ENCODE results near the gene LTA4H. TPM values are rescaled to one million over a fixed set of nuclear protein-coding genes. Genes with fewer than 3 reads are reported as not detected.

The LTA4H gene
- total RNA-seq, 1 donor from 2014 or later, result 27.6 TPM

GRCh38 chr12:96044943-96045290 lies 9.5 kb upstream of the LTA4H start:
- Mint-ChIP-seq H3K4me3 (ENCODE audit: unreplicated experiment) (no peak overlapping the region), H3K36me3 (ENCODE audit: unreplicated experiment) (no peaks in the 10 kb centered on the region), H3K27me3 (ENCODE audit: unreplicated experiment) (peaks cover 2% of the 10 kb centered on the region), H3K4me1 (ENCODE audit: low read depth, unreplicated experiment) (no peaks in the 10 kb centered on the region), H3K9me3 (ENCODE audit: unreplicated experiment) (no peaks in the 10 kb centered on the region), H3K27ac (ENCODE audit: unreplicated experiment) (no peak overlapping the region)
- DNase-seq, result no peak
- TF ChIP-seq CTCF (IDR thresholded peaks at IDR 0.05; ENCODE audit: partially characterized antibody, unreplicated experiment), result no peak

GRCh38 chr12:96044017-96044942 lies 8.9 kb upstream of the LTA4H start:
- H3K27ac Mint-ChIP-seq (ENCODE audit: unreplicated experiment), result no peak overlapping the region
- no peak overlapping the region for H3K4me3 Mint-ChIP-seq (ENCODE audit: unreplicated experiment)
- H3K36me3 Mint-ChIP-seq (ENCODE audit: unreplicated experiment), result no peaks in the 10 kb centered on the region
- H3K4me1 Mint-ChIP-seq (ENCODE audit: low read depth, unreplicated experiment), result no peaks in the 10 kb centered on the region
- TF ChIP-seq CTCF (IDR thresholded peaks at IDR 0.05; ENCODE audit: partially characterized antibody, unreplicated experiment), result no peak
- DNase-seq, result no peak
- no peaks in the 10 kb centered on the region for H3K9me3 Mint-ChIP-seq (ENCODE audit: unreplicated experiment)
- H3K27me3 Mint-ChIP-seq (ENCODE audit: unreplicated experiment), result peaks cover 2% of the 10 kb centered on the region

- no peaks in the 10 kb centered on the region for H3K9me3 Mint-ChIP-seq (ENCODE audit: unreplicated experiment)
- H3K27ac Mint-ChIP-seq (ENCODE audit: unreplicated experiment), result no peak overlapping the region
- no peaks in the 10 kb centered on the region for H3K4me1 Mint-ChIP-seq (ENCODE audit: low read depth, unreplicated experiment)
- H3K4me3 Mint-ChIP-seq (ENCODE audit: unreplicated experiment), result no peak overlapping the region
- no peak for TF ChIP-seq CTCF (IDR thresholded peaks at IDR 0.05; ENCODE audit: partially characterized antibody, unreplicated experiment)
- no peaks in the 10 kb centered on the region for H3K27me3 Mint-ChIP-seq (ENCODE audit: unreplicated experiment)
- H3K36me3 Mint-ChIP-seq (ENCODE audit: unreplicated experiment), result no peaks in the 10 kb centered on the region
- DNase-seq, result no peak
These were observed 5.8 kb upstream of the LTA4H start for GRCh38 chr12:96041181-96041580.

- Mint-ChIP-seq H3K27me3 (ENCODE audit: unreplicated experiment) (no peaks in the 10 kb centered on the region), H3K9me3 (ENCODE audit: unreplicated experiment) (no peaks in the 10 kb centered on the region), H3K36me3 (ENCODE audit: unreplicated experiment) (no peaks in the 10 kb centered on the region), H3K4me1 (ENCODE audit: low read depth, unreplicated experiment) (no peaks in the 10 kb centered on the region), H3K4me3 (ENCODE audit: unreplicated experiment) (no peak overlapping the region), H3K27ac (ENCODE audit: unreplicated experiment) (no peak overlapping the region)
- no peak for DNase-seq
- TF ChIP-seq CTCF (IDR thresholded peaks at IDR 0.05; ENCODE audit: partially characterized antibody, unreplicated experiment), result no peak
These were observed 5.1 kb upstream of the LTA4H start for GRCh38 chr12:96040305-96041133.
